Measurements from ENCODE around the gene ANKHD1.

DNA sequence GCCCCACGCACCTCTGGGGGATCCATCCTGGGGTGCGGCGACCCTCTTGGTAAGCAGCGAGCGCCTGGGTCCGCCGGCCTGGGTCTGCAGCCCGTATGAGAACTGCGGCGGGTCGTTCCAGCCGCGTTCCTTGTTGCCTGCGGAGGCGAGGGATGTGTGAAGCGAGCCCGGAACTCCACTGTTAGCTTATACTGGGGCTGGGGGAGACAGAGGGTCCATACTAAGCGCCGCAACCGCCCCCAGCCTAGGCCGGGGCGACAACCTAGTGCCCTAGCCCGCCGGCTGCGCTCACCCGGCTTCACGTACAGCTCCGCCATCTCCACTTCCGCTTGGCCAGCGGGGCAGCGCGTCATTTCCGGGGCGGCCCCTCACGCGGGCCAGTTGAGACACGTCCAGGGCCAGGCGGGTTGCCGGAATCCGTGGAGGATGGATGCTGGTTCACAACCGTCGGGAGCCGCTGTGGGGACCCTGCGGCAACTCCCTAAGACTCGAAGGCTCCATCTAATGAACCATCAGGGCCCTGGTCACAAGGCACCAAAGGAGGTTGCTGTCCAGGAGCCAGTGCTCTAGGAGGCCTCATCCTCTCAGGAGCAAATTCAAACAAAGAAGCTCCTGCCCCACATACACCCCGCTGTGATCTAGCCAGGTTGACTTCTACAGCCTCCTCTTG, 155.6 kb downstream of the ANKHD1 start, which contains the start of gene SRA1:
- TF ChIP-seq CTCF (conservative IDR thresholded peaks at IDR 0.05; ENCODE audit: low read length) (no peak), EZH2phosphoT487 (IDR thresholded peaks at IDR 0.05; ENCODE audit: borderline replicate concordance) (no peak)

Data from Loucy (cell line).